Neuronal stem cell (in vitro differentiated cells): ENCODE measurements around the gene SUPT6H.

Source experiments
- DNase-seq: peaks from one replicate; pipeline ENCODE4 v3.0.0-alpha.2; 2013; ENCODE audit warnings: low spot score
- H2AFZ ChIP-seq: one replicate; pipeline ENCODE4 v1.6.1; 2013; ENCODE audit warnings: mild to moderate bottlenecking, low read length, inconsistent platforms
- H2AK5ac ChIP-seq: 2 replicates; pipeline ENCODE4 v1.6.1; 2013; ENCODE audit warnings: low read depth, mild to moderate bottlenecking, inconsistent platforms, low read length, moderate library complexity, mixed read lengths
- H2BK120ac ChIP-seq: 2 replicates; pipeline ENCODE4 v1.6.1; 2013; ENCODE audit warnings: low read depth, mild to moderate bottlenecking, inconsistent platforms, low read length, moderate library complexity, mixed read lengths
- H2BK12ac ChIP-seq: one replicate; pipeline ENCODE4 v1.6.1; 2013; ENCODE audit warnings: low read length, inconsistent platforms
- H2BK15ac ChIP-seq: 2 replicates; pipeline ENCODE4 v1.6.1; 2013; ENCODE audit warnings: mild to moderate bottlenecking, low read length, inconsistent platforms, mixed read lengths
- H2BK5ac ChIP-seq: one replicate; pipeline ENCODE4 v1.6.1; 2013; ENCODE audit warnings: inconsistent platforms, mild to moderate bottlenecking, low read length, moderate library complexity
- H3K14ac ChIP-seq: one replicate; pipeline ENCODE4 v1.6.1; 2013; ENCODE audit warnings: low read length, inconsistent platforms
- H3K18ac ChIP-seq: 2 replicates; pipeline ENCODE4 v1.6.1; 2013; ENCODE audit warnings: low read length, inconsistent platforms
- H3K23ac ChIP-seq: 2 replicates; pipeline ENCODE4 v1.6.1; 2013; ENCODE audit warnings: low read depth, mild to moderate bottlenecking, mixed read lengths, low read length, inconsistent platforms; ENCODE audit not compliant: poor library complexity
- H3K27ac ChIP-seq: replicated peaks from 3 replicates; pipeline ENCODE4 v1.5.1; 2013; ENCODE audit warnings: low read length, inconsistent platforms
- H3K27me3 ChIP-seq, 3 experiments: 2 replicates each; pipeline ENCODE4 v1.6.1; 2013; ENCODE audit warnings: low read length in 3 of 3, mild to moderate bottlenecking in 2 of 3, inconsistent platforms in 1 of 3, low read depth in 1 of 3, mixed read lengths in 1 of 3, moderate library complexity in 1 of 3; ENCODE audit not compliant: control insufficient read depth in 3 of 3, insufficient read depth in 3 of 3
- H3K36me3 ChIP-seq, 2 donors: replicated peaks in 1 of 2; 2 replicates each; pipeline ENCODE4 v1.6.1; 2013; ENCODE audit warnings: low read length in 2 of 2; ENCODE audit not compliant: control insufficient read depth in 2 of 2, insufficient read depth in 2 of 2
- H3K4ac ChIP-seq: 2 replicates; pipeline ENCODE4 v1.6.1; 2013; ENCODE audit warnings: inconsistent platforms, mild to moderate bottlenecking, low read length, moderate library complexity
- H3K4me1 ChIP-seq, 2 donors: 1 replicate in 1 of 2; 2 replicates in 1 of 2; pipeline ENCODE4 v1.6.1; 2013; ENCODE audit warnings: low read length in 2 of 2, low read depth in 1 of 2; ENCODE audit not compliant: control insufficient read depth in 2 of 2, insufficient read depth in 1 of 2
- H3K4me2 ChIP-seq: one replicate; pipeline ENCODE4 v1.6.1; 2013; ENCODE audit warnings: mild to moderate bottlenecking, low read length, inconsistent platforms; ENCODE audit not compliant: insufficient read depth, poor library complexity, severe bottlenecking
- H3K4me3 ChIP-seq, 2 donors: 2 replicates each; pipeline ENCODE4 v1.5.1; 2013; ENCODE audit warnings: low read length in 2 of 2, mild to moderate bottlenecking in 2 of 2, inconsistent platforms in 1 of 2, moderate library complexity in 1 of 2
- H3K79me1 ChIP-seq: one replicate; pipeline ENCODE4 v1.6.1; 2013; ENCODE audit warnings: low read depth, mild to moderate bottlenecking, inconsistent platforms, low read length, moderate library complexity
- H3K9ac ChIP-seq: one replicate; pipeline ENCODE4 v1.6.1; 2013; ENCODE audit warnings: mild to moderate bottlenecking, low read depth, low read length, inconsistent platforms; ENCODE audit not compliant: poor library complexity
- H3K9me3 ChIP-seq, 2 donors: replicated peaks in 1 of 2; 2 replicates each; pipeline versions ENCODE3 to v1.6.1; 2013; ENCODE audit warnings: low read length in 2 of 2, mild to moderate bottlenecking in 2 of 2, inconsistent platforms in 1 of 2, low read depth in 1 of 2, mixed read lengths in 1 of 2, moderate library complexity in 1 of 2; ENCODE audit not compliant: control insufficient read depth in 2 of 2, insufficient read depth in 1 of 2
- H4K8ac ChIP-seq: one replicate; pipeline ENCODE4 v1.6.1; 2013; ENCODE audit warnings: low read depth, mild to moderate bottlenecking, inconsistent platforms, low read length, moderate library complexity
- H4K91ac ChIP-seq: one replicate; pipeline ENCODE4 v1.6.1; 2013; ENCODE audit warnings: low read length, low read depth, mild to moderate bottlenecking, inconsistent platforms; ENCODE audit not compliant: poor library complexity
- WGBS, 2 donors: extraction: QIAGEN DNeasy Blood & Tissue Kit; methylation state at CpG; one replicate each; pipeline ENCODE4 v1.1.7; 2013; ENCODE audit warnings: missing lambda C conversion rate in 2 of 2, mixed read lengths in 1 of 2; ENCODE audit not compliant: insufficient read length in 2 of 2, insufficient replicate concordance in 1 of 2; ENCODE audit errors: extremely low coverage in 2 of 2; 5-methylcytosine and 5-hydroxymethylcytosine counted together

SUPT6H gene

GRCh38 chr17:28710861-28711722, 49.1 kb downstream of the SUPT6H start:
- H3K9me3 ChIP-seq, result no peaks in the 10 kb centered on the region
- H3K4ac ChIP-seq, result peak overlapping the region; percentile 94
- H2BK12ac ChIP-seq, result peak overlapping the region; percentile 99
- peak overlapping the region; percentile 99 for H3K18ac ChIP-seq
- H4K8ac ChIP-seq, result no peak overlapping the region
- peak overlapping the region; percentile 89 for H2AFZ ChIP-seq
- H3K9ac ChIP-seq, result peak overlapping the region; percentile 93
- H3K4me2 ChIP-seq, result peak overlapping the region; percentile 93
- peaks cover 4% of the 10 kb centered on the region for H3K79me1 ChIP-seq
- H2BK15ac ChIP-seq, result no peak overlapping the region
- peak overlapping the region; percentile 95 for H2BK120ac ChIP-seq
- no CpG with 5 or more reads among the region's 74 CpGs for WGBS, 2 donors
- H3K23ac ChIP-seq, result peak overlapping the region; percentile 90
- H3K14ac ChIP-seq, result peak overlapping the region; percentile 76
- H4K91ac ChIP-seq, result peak overlapping the region; percentile 90
- peak overlapping the region; percentile 93 for H2BK5ac ChIP-seq
- H3K27me3 ChIP-seq, result no peaks in the 10 kb centered on the region
- peak; percentile 93 for DNase-seq
- H2AK5ac ChIP-seq, result peak overlapping the region; percentile 70
- H3K4me3 ChIP-seq, result peak overlapping the region; percentile 59 to 84
- peaks cover 12 to 13% of the 10 kb centered on the region in 2 donors for H3K4me1 ChIP-seq
- H3K27ac ChIP-seq, result peak overlapping the region; percentile 97
- H3K36me3 ChIP-seq, result peaks cover 18 to 46% of the 10 kb centered on the region in 2 donors

DNA sequence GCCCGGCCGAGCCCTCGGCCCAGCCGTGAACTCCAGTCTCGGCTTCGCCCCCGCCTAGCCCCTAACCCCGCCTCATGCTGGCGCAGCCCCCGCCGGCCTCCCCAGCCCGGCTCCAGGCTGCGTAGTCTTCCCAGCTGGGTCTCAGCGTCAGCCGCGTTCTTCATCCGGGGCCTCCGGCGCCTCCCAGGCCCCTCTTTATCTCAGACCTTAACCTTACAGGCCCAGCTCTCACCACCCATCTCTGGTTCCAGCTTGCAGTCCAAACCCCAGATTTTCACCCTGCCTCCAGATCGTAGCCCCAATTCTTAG, 49.7 kb downstream of the SUPT6H start, which contains the start of gene PROCA1:
Gene PROCA1, minus strand, starts transcription at position 166 of the 309 bp plus-strand sequence. CDS start 228 bp downstream, outside the sequence.
- Histone ChIP-seq H2AK5ac (peak within 1 kb of the TSS; percentile 70), H4K8ac (no peak within 1 kb of the TSS), H3K36me3 (peaks cover 18 to 49% of the 10 kb centered on the region in 2 donors), H3K4me1 (peaks cover 13 to 17% of the 10 kb centered on the region in 2 donors), H3K4me2 (peak within 1 kb of the TSS; percentile 93), H3K9ac (peak within 1 kb of the TSS; percentile 93), H3K27me3 (no peaks in the 10 kb centered on the region), H3K4me3 (peak within 1 kb of the TSS; percentile 59 to 84), H2BK120ac (peak within 1 kb of the TSS; percentile 95), H2AFZ (peak within 1 kb of the TSS; percentile 89), H3K23ac (peak within 1 kb of the TSS; percentile 90), H2BK5ac (peak within 1 kb of the TSS; percentile 93), H3K4ac (peak within 1 kb of the TSS; percentile 94), H2BK15ac (peak within 1 kb of the TSS; percentile 0), H3K9me3 (no peaks in the 10 kb centered on the region), H3K27ac (peak within 1 kb of the TSS; percentile 97), H3K14ac (peak within 1 kb of the TSS; percentile 76), H3K79me1 (peaks cover 6% of the 10 kb centered on the region), H4K91ac (peak within 1 kb of the TSS; percentile 90), H2BK12ac (peak within 1 kb of the TSS; percentile 99), H3K18ac (peak within 1 kb of the TSS; percentile 99)
- DNase-seq, result no peak
- WGBS, 2 donors, result no CpG with 5 or more reads among the region's 20 CpGs

DNA sequence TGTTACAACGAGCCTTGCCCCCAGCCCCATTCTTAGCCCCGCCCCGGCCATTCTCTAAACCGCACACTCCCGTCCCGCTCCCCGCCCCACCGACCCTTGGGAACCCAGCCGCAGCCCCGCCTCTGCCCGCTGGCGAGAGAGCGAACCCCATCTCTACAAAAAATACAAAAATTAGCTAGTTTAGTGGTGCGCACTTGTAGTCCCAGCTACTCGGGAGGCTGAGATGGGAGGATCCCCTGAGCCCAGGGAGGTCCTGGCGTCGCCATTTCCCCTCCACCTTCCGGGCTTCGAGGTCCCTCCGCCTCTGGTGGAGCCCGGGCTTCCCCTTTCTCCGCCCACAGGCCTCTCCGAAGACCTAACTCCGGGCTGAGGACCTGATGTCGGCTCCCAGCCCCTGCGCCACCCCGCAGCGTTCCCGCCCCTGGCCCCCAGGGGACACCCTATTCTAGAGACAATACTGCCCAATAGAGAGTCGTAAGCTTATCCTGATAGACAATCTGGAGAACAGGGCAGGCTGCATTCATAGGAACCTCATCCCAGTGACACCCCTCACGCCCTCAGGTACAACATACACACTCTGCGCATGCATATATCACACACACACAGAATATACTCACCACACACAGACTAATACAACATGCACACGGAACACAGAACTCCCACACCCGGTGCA, 50.2 kb downstream of the SUPT6H start:
- H3K79me1 ChIP-seq, result peaks cover 6% of the 10 kb centered on the region
- peak overlapping the region; percentile 3 for H2AK5ac ChIP-seq
- WGBS, 2 donors, result no CpG with 5 or more reads among the region's 34 CpGs
- peak overlapping the region; percentile 0 for H2BK15ac ChIP-seq
- peak overlapping the region in 1 of 2 donors; percentile 76 for H3K4me3 ChIP-seq
- H3K36me3 ChIP-seq, result peaks cover 18 to 49% of the 10 kb centered on the region in 2 donors
- peak overlapping the region; percentile 72 for H3K14ac ChIP-seq
- peak overlapping the region; percentile 90 for H3K23ac ChIP-seq
- H3K18ac ChIP-seq, result peak overlapping the region; percentile 98
- no peak overlapping the region for H3K4ac ChIP-seq
- no peak overlapping the region for H2AFZ ChIP-seq
- peak overlapping the region; percentile 81 for H3K4me2 ChIP-seq
- no peak for DNase-seq
- no peak overlapping the region for H4K8ac ChIP-seq
- H3K9ac ChIP-seq, result peak overlapping the region; percentile 89
- peaks cover 11 to 21% of the 10 kb centered on the region in 2 donors for H3K4me1 ChIP-seq
- peak overlapping the region; percentile 93 for H2BK5ac ChIP-seq
- no peaks in the 10 kb centered on the region for H3K9me3 ChIP-seq
- no peaks in the 10 kb centered on the region for H3K27me3 ChIP-seq
- H3K27ac ChIP-seq, result peak overlapping the region; percentile 97
- H2BK120ac ChIP-seq, result no peak overlapping the region
- peak overlapping the region; percentile 14 for H2BK12ac ChIP-seq
- H4K91ac ChIP-seq, result no peak overlapping the region
